ENCODE results near the gene PLXNA3. TPM values are rescaled to one million over a fixed set of nuclear protein-coding genes. Genes with fewer than 3 reads are reported as not detected.
A peak's percentile ranks its signal among the peaks of the same experiment; 100 is the strongest.

The PLXNA3 gene
- polyA plus RNA-seq, 1 of the 3 experiments (the other 2 are of a cell fraction), result 33.2 TPM

GRCh38 chrX:154443479-154443910, 14.6 kb upstream of the PLXNA3 start:
- Histone ChIP-seq H4K20me1 (ENCODE audit: insufficient read depth) (peaks cover 28% of the 10 kb centered on the region; the same call in 1 of the 2 replicates), H3K4me1 (ENCODE audit: control insufficient read depth in 1 of 2, insufficient read depth in 2 of 2, low read depth in 1 of 2, low read length in 1 of 2) (peaks cover 0 to 21% of the 10 kb centered on the region in 2 experiments; a peak in 1 of 4 replicates), H3K79me2 (ENCODE audit: insufficient read depth) (peaks cover 45% of the 10 kb centered on the region), H3K4me2 (peak overlapping the region; percentile 73; the same call in 1 of the 2 replicates), H3K27me3 (ENCODE audit: insufficient read depth) (peaks cover 10% of the 10 kb centered on the region), H3F3A (replicated peaks; ENCODE audit: insufficient read depth) (peaks cover 4% of the 10 kb centered on the region), H3K27ac (ENCODE audit: low read depth in 2 of 2, low read length in 1 of 2) (peak overlapping the region; percentile 58 to 60), H3K4me3 (ENCODE audit: low read depth in 2 of 2, low read length in 1 of 2) (peak overlapping the region in 1 of 2 experiments; percentile 59; a peak in 2 of 4 replicates), H3K9me3 (no peaks in the 10 kb centered on the region), H3K36me3 (replicated peaks in 1 of 2; ENCODE audit: control insufficient read depth in 1 of 2, insufficient read depth in 2 of 2, low read length in 1 of 2) (peaks cover 0 to 20% of the 10 kb centered on the region in 2 experiments), H3K9ac (0 out of 2 replicates have a peak overlapping the region, but pooled peaks have one; percentile 31), H2AFZ (ENCODE audit: low read depth) (no peak overlapping the region), H3K9me2 (no peaks in the 10 kb centered on the region)
- peak; percentile 62 for DNase-seq
- WGBS (ENCODE audit: low lambda C conversion rate), result 20% methylated on average over 9 of the region's 10 CpGs
- POLR2A ChIA-PET, result interaction anchor here (1.1 to 1.5 kb wide), 5 partner anchors 13 to 84 kb away, joined by 3 to 6 read pairs (median 4); partner anchors contain the start of genes ATP6AP1 and RPL10
- CTCF ChIA-PET, result no interaction called here
- no peak for TF ChIP-seq ZBTB33 (IDR thresholded peaks at IDR 0.05; ENCODE audit: borderline replicate concordance, low read depth)
- TF ChIP-seq FOXM1 (IDR thresholded peaks at IDR 0.05; ENCODE audit: low read depth), result no peak
- TF ChIP-seq EZH2phosphoT487 (IDR thresholded peaks at IDR 0.05; ENCODE audit: borderline replicate concordance, low read depth), result no peak
- TF ChIP-seq USF2 (IDR thresholded peaks at IDR 0.05; ENCODE audit: borderline replicate concordance, low read depth, low read length), result no peak

- H2AFZ ChIP-seq (ENCODE audit: low read depth), result no peak within 1 kb of the TSS
- no peaks in the 10 kb centered on the region for H3K9me2 ChIP-seq
- H3K79me2 ChIP-seq (ENCODE audit: insufficient read depth), result peaks cover 38% of the 10 kb centered on the region
- TF ChIP-seq FOXM1 (IDR thresholded peaks at IDR 0.05; ENCODE audit: low read depth) (no peak), NRF1 (IDR thresholded peaks at IDR 0.05; ENCODE audit: low read depth, low read length) (peak; percentile 41; the same call in 1 of the 2 replicates), USF1 (IDR thresholded peaks at IDR 0.05; ENCODE audit: borderline replicate concordance, low read depth) (peak; percentile 71; the same call in 1 of the 2 replicates), TAF1 (IDR thresholded peaks at IDR 0.05; ENCODE audit: borderline replicate concordance, low read depth, low read length) (no peak), MXI1 (IDR thresholded peaks at IDR 0.05; ENCODE audit: low read depth, low read length) (0 out of 2 replicates have a peak, but pooled peaks have one; percentile 16), GATA2 (CRISPR knock-in tag; IDR thresholded peaks at IDR 0.05) (no peak), PBX3 (IDR thresholded peaks at IDR 0.05) (peak; percentile 15; the same call in 1 of the 2 replicates)
- H3K9me3 ChIP-seq, result no peaks in the 10 kb centered on the region
- peak within 1 kb of the TSS; percentile 59 to 66 for H3K4me3 ChIP-seq (ENCODE audit: low read depth in 2 of 2, low read length in 1 of 2)
- DNase-seq, result peak; percentile 92
- peak within 1 kb of the TSS; percentile 84 for H3K4me2 ChIP-seq
- peaks cover 0 to 17% of the 10 kb centered on the region in 2 experiments for H3K36me3 ChIP-seq (replicated peaks in 1 of 2; ENCODE audit: control insufficient read depth in 1 of 2, insufficient read depth in 2 of 2, low read length in 1 of 2)
- ChIA-PET CTCF (no interaction called here), POLR2A (interaction anchor here (0.9 to 1.5 kb wide), 6 partner anchors 13 to 83 kb away, joined by 3 to 6 read pairs (median 4); partner anchors contain the start of genes ATP6AP1 and RPL10)
- peak within 1 kb of the TSS; percentile 63 for H3K9ac ChIP-seq
- H3K4me1 ChIP-seq (ENCODE audit: control insufficient read depth in 1 of 2, insufficient read depth in 2 of 2, low read depth in 1 of 2, low read length in 1 of 2), result peaks cover 0 to 14% of the 10 kb centered on the region in 2 experiments; a peak in 1 of 4 replicates
- peaks cover 4% of the 10 kb centered on the region for H3F3A ChIP-seq (replicated peaks; ENCODE audit: insufficient read depth)
- peaks cover 16% of the 10 kb centered on the region for H3K27me3 ChIP-seq (ENCODE audit: insufficient read depth)
- WGBS (ENCODE audit: low lambda C conversion rate), result no CpG with 5 or more reads among the region's 94 CpGs
- peaks cover 21% of the 10 kb centered on the region; the same call in 1 of the 2 replicates for H4K20me1 ChIP-seq (ENCODE audit: insufficient read depth)
- H3K27ac ChIP-seq (ENCODE audit: low read depth in 2 of 2, low read length in 1 of 2), result peak within 1 kb of the TSS; percentile 60
Observed at GRCh38 chrX:154443992-154444754, 13.9 kb upstream of the PLXNA3 start, which contains the start of gene FAM50A. Gene FAM50A (plus strand): TSS chrX:154444141. CDS start chrX:154444236, 95 bp downstream.

Measured in SK-N-SH (cell line).